Measurements from ENCODE around the gene SEC14L6.
A peak's percentile ranks its signal among the peaks of the same experiment; 100 is the strongest.
"Not testable (repeated sequence)": the region's sequence is repeated elsewhere in the genome, so short reads cannot be mapped to it uniquely, and the experiment has no call there.

Gene SEC14L6

GRCh38 chr22:30546616-30547015, at the start of gene SEC14L6:
TSS of gene SEC14L6 (minus strand) at chr22:30546741. CDS start at chr22:30546682, 59 bp downstream.
- no peak for TF ChIP-seq OSR1 (CRISPR knock-in tag; IDR thresholded peaks at IDR 0.05)
- no peak for TF ChIP-seq BACH2 (CRISPR knock-in tag; IDR thresholded peaks at IDR 0.05; ENCODE audit: borderline replicate concordance)
- no peak for TF ChIP-seq POU6F1 (CRISPR knock-in tag; IDR thresholded peaks at IDR 0.05; ENCODE audit: borderline replicate concordance, low read depth)
- no peak for TF ChIP-seq ARNTL (CRISPR knock-in tag; IDR thresholded peaks at IDR 0.05; ENCODE audit: borderline replicate concordance, low read depth)
- TF ChIP-seq RARB (CRISPR knock-in tag; IDR thresholded peaks at IDR 0.05): no peak
- TF ChIP-seq TCF4 (CRISPR knock-in tag; IDR thresholded peaks at IDR 0.05; ENCODE audit: borderline replicate concordance): no peak
- TF ChIP-seq ZNF70 (CRISPR knock-in tag; IDR thresholded peaks at IDR 0.05): no peak
- TF ChIP-seq SNAI2 (CRISPR knock-in tag; IDR thresholded peaks at IDR 0.05): no peak
- TF ChIP-seq ISL1 (CRISPR knock-in tag; IDR thresholded peaks at IDR 0.05): no peak
- TF ChIP-seq CSDC2 (CRISPR knock-in tag; IDR thresholded peaks at IDR 0.05): no peak
- TF ChIP-seq ZNF565 (CRISPR knock-in tag; conservative IDR thresholded peaks at IDR 0.05; ENCODE audit: low read depth): no peak
- TF ChIP-seq TOX (CRISPR knock-in tag; IDR thresholded peaks at IDR 0.05; ENCODE audit: borderline replicate concordance): no peak
- TF ChIP-seq CREB5 (CRISPR knock-in tag; IDR thresholded peaks at IDR 0.05; ENCODE audit: low read depth): no peak
- no peak for TF ChIP-seq ESRRG (CRISPR knock-in tag; IDR thresholded peaks at IDR 0.05)
- no peak for TF ChIP-seq PPARA (CRISPR knock-in tag; IDR thresholded peaks at IDR 0.05; ENCODE audit: borderline replicate concordance)
- no peak for TF ChIP-seq ZC3H10 (CRISPR knock-in tag; IDR thresholded peaks at IDR 0.05)
- no peak for TF ChIP-seq PATZ1 (CRISPR knock-in tag; IDR thresholded peaks at IDR 0.05; ENCODE audit: borderline replicate concordance)
- TF ChIP-seq GLIS3 (CRISPR knock-in tag; IDR thresholded peaks at IDR 0.05): no peak
- ATAC-seq: no peak

GRCh38 chr22:30596199-30596598, 49.7 kb upstream of the SEC14L6 start:
- ATAC-seq: no peak

GRCh38 chr22:30592360-30592713, 45.8 kb upstream of the SEC14L6 start:
- not testable (repeated sequence) for ATAC-seq

More at GRCh38 chr22:30596199-30596598, 49.7 kb upstream of the SEC14L6 start:
- TF ChIP-seq ZNF565 (CRISPR knock-in tag; conservative IDR thresholded peaks at IDR 0.05; ENCODE audit: low read depth): no peak
- TF ChIP-seq ZNF8 (CRISPR knock-in tag; IDR thresholded peaks at IDR 0.05): no peak
- no peak for TF ChIP-seq BACH2 (CRISPR knock-in tag; IDR thresholded peaks at IDR 0.05; ENCODE audit: borderline replicate concordance)
- TF ChIP-seq OSR1 (CRISPR knock-in tag; IDR thresholded peaks at IDR 0.05): no peak
- TF ChIP-seq PATZ1 (CRISPR knock-in tag; IDR thresholded peaks at IDR 0.05; ENCODE audit: borderline replicate concordance): no peak
- TF ChIP-seq RARB (CRISPR knock-in tag; IDR thresholded peaks at IDR 0.05): no peak
- TF ChIP-seq ZFP30 (CRISPR knock-in tag; IDR thresholded peaks at IDR 0.05): no peak
- TF ChIP-seq TOX (CRISPR knock-in tag; IDR thresholded peaks at IDR 0.05; ENCODE audit: borderline replicate concordance): no peak
- no peak for TF ChIP-seq ARNTL (CRISPR knock-in tag; IDR thresholded peaks at IDR 0.05; ENCODE audit: borderline replicate concordance, low read depth)
- TF ChIP-seq ZNF70 (CRISPR knock-in tag; IDR thresholded peaks at IDR 0.05): no peak
- no peak for TF ChIP-seq ZFP3 (CRISPR knock-in tag; IDR thresholded peaks at IDR 0.05)

- TF ChIP-seq CSDC2 (CRISPR knock-in tag; IDR thresholded peaks at IDR 0.05) (no peak), TSHZ2 (CRISPR knock-in tag; IDR thresholded peaks at IDR 0.05) (no peak), CSRNP3 (CRISPR knock-in tag; IDR thresholded peaks at IDR 0.05) (no peak), ZFP30 (CRISPR knock-in tag; IDR thresholded peaks at IDR 0.05) (no peak), ZC3H10 (CRISPR knock-in tag; IDR thresholded peaks at IDR 0.05) (no peak), TCF4 (CRISPR knock-in tag; IDR thresholded peaks at IDR 0.05; ENCODE audit: borderline replicate concordance) (no peak), ZFP3 (CRISPR knock-in tag; IDR thresholded peaks at IDR 0.05) (no peak), TOX (CRISPR knock-in tag; IDR thresholded peaks at IDR 0.05; ENCODE audit: borderline replicate concordance) (no peak)
- peak; percentile 99 for ATAC-seq
These were observed 45.2 kb upstream of the SEC14L6 start, which contains the start of gene PES1 for GRCh38 chr22:30591588-30592359. TSS of gene PES1 (minus strand) at chr22:30591910. CDS start at chr22:30591833, 77 bp downstream.
